ENCODE data around the gene NXPE2.
A peak's percentile ranks its signal among the peaks of the same experiment; 100 is the strongest.
"Not testable (repeated sequence)": the region's sequence is repeated elsewhere in the genome, so short reads cannot be mapped to it uniquely, and the experiment has no call there.

Gene NXPE2

GRCh38 chr11:114678125-114679036 lies at the start of gene NXPE2:
Gene NXPE2 (plus strand): TSS chr11:114678527. CDS start chr11:114678576, 49 bp downstream.
- no peak for DNase-seq (ENCODE audit: low spot score)

DNA sequence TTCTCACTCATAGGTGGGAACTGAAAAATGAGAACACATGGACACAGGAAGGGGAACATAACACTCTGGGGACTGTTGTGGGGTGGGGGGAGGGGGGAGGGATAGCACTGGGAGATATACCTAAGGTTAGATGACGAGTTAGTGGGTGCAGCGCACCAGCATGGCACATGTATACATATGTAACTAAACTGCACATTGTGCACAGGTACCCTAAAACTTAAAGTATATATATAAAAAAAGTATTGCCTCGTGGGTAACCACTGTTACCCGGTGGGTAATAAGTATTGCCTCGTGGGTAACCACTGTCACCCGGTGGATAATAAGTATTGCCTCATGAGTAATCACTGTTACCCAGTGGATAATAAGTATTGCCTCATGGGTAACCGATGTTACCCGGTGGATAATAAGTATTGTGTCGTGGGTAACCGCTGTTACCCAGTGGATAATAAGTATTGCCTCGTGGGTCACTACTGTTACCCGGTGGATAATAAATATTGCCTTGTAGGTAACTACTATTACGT lies 46.8 kb upstream of the NXPE2 start:
- not testable (repeated sequence) for DNase-seq (ENCODE audit: low spot score)

DNA sequence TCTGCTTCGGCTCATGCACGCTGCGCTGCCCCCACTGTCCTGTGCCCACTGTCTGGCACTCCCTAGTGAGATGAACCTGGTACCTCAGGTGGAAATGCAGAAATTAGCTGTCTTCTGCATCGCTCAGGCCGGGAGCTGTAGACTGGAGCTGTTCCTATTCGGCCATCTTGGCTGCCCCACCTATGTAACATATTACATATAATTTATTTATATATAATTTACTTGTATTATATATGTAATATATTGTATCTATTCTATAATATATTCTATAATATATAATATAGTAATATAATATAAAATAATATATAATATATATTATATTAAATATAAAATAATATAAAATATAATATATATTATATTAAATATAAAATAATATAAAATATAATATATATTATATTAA lies 38.9 kb upstream of the NXPE2 start:
- DNase-seq (ENCODE audit: low spot score): not testable (repeated sequence)

- no peak for DNase-seq (ENCODE audit: low spot score)
Observed at GRCh38 chr11:114650661-114651060, 27.7 kb upstream of the NXPE2 start.

DNA sequence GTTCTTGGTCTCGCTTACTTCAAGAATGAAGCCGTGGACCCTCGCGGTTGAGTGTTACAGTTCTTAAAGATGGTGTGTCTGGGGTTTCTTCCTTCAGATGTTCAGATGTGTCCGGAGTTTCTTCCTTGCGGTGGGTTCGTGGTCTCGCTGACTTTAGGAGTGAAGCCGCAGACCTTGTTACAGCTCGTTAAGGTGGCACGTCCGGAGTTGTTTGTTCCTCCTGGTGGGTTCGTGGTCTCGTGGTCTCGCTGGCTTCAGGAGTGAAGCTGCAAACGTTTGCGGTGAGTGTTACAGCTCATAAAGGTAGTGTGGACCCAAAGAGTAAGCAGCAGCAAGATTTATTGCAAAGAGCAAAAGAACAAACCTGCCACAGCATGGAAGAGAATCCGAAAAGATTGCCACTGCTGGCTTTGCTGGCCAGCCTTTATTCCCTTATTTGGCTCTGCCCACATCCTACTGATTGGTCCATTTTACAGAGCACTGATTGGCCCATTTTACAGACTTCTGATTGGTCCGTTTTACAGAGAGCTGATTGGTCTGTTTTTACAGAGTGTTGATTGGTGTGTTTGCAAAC lies 27.1 kb upstream of the NXPE2 start:
- DNase-seq (ENCODE audit: low spot score): no peak

GRCh38 chr11:114653148-114653547 lies 25.2 kb upstream of the NXPE2 start:
- no peak for DNase-seq (ENCODE audit: low spot score)

DNA sequence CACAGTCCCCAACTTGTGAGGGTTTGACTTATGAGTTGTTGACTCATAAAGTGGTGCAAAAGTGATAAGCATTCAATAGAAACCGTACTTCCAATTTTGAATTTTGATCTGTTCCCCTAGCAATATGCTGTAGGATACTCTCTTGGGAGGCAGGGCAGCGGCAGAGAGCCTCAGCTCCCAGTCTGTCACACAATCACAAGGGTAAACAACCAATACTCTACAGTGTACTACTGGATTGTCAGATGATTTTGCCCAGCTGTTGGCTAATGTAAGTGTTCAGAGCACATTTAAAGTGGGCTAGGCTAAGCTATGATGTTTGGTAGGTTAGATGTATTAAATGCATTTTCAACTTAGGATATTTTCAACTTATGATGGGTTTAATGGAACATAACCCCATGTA lies 13.7 kb upstream of the NXPE2 start:
- DNase-seq (ENCODE audit: low spot score): no peak

- no peak for DNase-seq (ENCODE audit: low spot score)
Observed at GRCh38 chr11:114666760-114667159, 11.6 kb upstream of the NXPE2 start.

DNA sequence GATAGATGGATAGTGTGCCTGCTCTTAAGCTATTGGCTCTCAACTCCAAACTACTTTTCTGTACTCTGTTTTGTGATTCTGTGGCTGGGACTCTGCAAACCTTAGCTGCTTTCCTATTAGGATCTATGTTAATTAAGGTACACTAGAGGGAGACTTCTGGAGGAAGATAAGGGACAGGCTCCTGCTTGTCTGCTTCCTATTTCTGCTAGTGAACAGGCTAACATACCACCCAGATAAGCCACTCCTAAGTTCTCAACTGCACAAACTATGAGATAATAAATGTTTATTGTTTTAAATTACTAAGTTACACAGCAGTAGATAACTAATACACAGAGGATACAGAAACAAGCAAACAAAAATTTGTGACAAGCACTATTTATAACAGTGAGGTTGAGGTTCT lies 10.2 kb upstream of the NXPE2 start:
- DNase-seq (ENCODE audit: low spot score): no peak

GRCh38 chr11:114673661-114674060 lies 4.7 kb upstream of the NXPE2 start:
- DNase-seq (ENCODE audit: low spot score): no peak

DNA sequence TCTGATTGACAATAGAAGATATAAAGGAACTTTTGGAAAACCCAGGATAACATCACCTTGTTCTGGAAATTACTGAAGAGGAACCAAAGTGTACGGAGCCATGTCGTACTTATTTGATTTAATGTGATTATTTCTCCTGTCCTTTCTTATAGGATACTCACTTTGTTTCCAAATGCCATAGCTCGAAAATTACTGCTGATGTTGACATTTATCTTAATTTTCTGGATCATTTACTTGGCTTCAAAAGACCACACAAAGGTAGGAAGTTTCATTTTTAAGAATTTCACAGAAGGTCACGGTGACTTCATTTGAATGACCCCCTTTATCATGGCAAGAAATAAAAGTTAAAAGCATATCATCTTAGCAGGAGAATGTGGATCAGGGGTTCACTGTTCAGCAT lies 1.2 kb downstream of the NXPE2 start:
- DNase-seq (ENCODE audit: low spot score): no peak

DNA sequence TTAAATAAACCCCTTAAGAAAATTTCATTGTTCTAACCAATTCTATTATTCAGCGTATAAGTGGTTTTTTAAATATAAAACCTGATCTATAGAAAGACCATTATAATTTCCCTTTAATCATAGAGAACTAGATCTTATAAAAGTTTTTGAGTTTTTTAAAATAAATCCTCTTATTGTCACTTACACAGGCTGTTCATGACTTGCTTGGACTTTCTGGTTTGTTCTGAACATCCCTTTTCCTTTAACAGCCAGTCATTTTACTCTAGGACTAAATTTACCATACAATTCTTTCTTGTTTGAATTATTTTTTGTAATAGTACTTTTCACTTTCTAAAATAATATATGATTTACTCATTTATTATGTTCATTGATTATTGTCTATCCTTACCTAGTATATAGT lies 4.7 kb downstream of the NXPE2 start:
- DNase-seq (ENCODE audit: low spot score): no peak

DNA sequence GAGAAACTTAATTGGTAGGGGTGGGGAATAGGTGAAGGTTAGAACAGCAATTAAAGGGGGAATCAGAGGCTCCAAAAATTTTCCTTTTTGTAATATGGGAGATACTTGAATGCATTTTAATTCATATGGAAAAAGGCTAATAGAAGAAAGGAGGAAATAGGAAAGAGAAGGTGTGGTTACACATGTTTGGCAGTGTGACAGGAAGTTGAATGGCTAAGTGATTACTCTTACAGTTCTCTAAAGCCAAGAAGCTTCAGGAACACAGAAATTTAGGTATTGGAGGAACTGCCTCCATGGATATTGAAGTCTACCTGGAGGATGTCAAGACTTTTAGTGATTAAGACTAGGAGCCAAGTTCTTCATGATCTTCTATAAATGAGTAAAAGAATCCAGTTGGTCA lies 6.3 kb downstream of the NXPE2 start:
- no peak for DNase-seq (ENCODE audit: low spot score)

GRCh38 chr11:114685097-114685496 lies 6.8 kb downstream of the NXPE2 start:
- no peak for DNase-seq (ENCODE audit: low spot score)

GRCh38 chr11:114705280-114706024 lies 27.1 kb downstream of the NXPE2 start:
- no peak for DNase-seq (ENCODE audit: low spot score)

DNA sequence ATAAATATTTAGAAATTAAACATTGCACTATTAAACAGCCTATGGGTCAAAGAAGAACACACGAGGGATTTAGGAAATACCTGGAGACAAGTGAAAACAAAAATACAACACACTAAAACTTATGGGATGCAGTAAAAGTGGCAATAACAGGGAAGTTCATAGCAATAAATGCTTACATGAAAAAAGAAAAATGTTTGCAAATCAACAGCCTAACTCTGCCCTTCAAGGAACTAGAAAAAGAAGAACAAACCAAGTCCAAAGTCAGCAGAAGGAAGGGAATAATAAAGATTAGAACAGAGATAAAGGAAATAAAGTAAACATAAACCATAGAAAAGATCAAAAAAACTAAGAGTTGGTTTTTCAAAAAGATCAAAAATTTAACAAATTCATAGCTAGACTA lies 31.6 kb downstream of the NXPE2 start:
- DNase-seq (ENCODE audit: low spot score): no peak

- DNase-seq (ENCODE audit: low spot score): no peak
Observed at GRCh38 chr11:114713756-114714155, 35.4 kb downstream of the NXPE2 start.

GRCh38 chr11:114719562-114719961 lies 41.2 kb downstream of the NXPE2 start:
- DNase-seq (ENCODE audit: low spot score): no peak

DNA sequence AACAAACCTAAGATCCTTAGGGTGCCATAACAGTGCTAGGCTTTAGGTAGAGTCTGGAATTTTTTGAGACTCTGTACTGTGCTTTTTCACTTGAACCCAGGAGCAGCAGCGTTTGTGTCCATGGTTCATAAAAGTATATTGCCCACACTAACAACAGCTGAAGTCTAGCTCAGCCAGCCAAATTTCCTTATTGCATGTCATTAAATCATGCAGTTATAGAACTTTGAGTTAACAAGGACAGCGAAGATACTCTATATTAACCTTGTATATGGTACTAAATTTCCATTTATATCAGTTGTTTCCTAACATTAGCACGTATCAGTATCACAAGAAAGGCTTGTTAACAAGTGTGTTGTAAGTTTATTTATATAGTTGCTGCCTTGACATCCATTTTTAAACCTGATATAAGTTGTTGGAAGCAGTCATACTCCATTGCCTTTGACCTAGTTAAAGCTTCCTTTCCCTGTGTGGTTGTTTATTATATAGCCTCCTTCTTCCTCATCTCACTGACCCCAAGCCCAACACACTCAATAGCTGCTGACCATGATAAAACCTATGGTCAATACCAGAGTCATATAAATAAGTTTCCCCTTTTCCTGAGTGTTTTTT lies 46.7 kb downstream of the NXPE2 start:
- DNase-seq (ENCODE audit: low spot score): no peak

- DNase-seq (ENCODE audit: low spot score): no peak
Observed at GRCh38 chr11:114725623-114726022, 47.3 kb downstream of the NXPE2 start.

DNA sequence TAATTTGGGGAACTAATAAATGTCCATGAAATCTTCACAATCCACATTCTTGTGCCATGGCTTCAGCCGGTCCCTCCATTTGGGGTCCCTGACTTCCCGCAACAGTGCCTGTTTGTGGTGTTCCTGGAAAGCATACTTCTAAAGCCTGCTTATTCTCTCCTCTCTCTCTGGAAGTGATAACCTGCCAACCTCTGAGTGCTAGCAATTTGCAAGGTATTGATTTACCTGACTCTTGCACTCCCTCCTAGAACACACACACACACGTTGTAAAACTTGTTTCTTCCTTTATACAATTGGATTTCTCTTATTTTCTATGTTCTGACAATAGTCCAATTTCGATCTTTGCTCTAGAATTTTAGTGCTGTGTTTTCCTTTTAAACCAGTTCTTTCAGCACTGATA lies 58.5 kb downstream of the NXPE2 start:
- DNase-seq (ENCODE audit: low spot score): no peak

GRCh38 chr11:114738954-114739353 lies 60.6 kb downstream of the NXPE2 start:
- peak; percentile 12 for DNase-seq (ENCODE audit: low spot score)

Measured in COLO829 (cell line).